Posterior cingulate gyrus (tissue), 11 donors: ENCODE results near the gene PCDHGB5.
"Not testable (repeated sequence)": the region's sequence is repeated elsewhere in the genome, so short reads cannot be mapped to it uniquely, and the experiment has no call there.

ENCODE experiments used
- DNase-seq, 10 donors: peaks; one replicate each; pipeline versions ENCODE4 v3.0.0 to v3.0.0-alpha.2; 2020 to 2021; ENCODE audit warnings: mixed read lengths in 3 of 10
- intact Hi-C: fragments of 100-400 bp; cut with DNase I; formaldehyde crosslinking; loops from one replicate; pipeline ENCODE4 v1.15.1; 2023

The PCDHGB5 gene

GRCh38 chr5:141409598-141410306 is 12.0 kb downstream of the PCDHGB5 start:
- intact Hi-C loops, result no loop called here

DNA sequence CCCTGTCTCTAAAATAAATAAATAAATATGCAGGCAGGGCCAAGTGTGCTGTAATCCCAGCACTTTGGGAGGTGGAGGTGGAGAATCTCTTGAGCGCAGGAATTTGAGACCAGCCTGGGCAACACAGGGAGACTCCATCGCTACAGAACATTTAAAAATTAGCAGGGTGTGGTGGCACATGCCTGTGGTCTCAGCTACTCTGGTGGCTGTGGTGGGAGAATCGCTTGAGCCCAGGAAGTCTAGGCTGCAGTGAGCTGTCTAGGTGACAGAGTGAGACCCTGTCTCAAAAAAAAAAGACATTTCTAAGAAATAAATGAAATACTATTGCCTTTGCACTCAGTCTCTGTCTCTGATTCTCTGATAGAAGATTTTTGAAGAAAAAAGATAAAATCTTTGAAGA is 13.8 kb downstream of the PCDHGB5 start:
- intact Hi-C loops, result no loop called here
- no peak for DNase-seq

More at GRCh38 chr5:141409598-141410306, 12.0 kb downstream of the PCDHGB5 start:
- peak in 2 of 10 donors; percentile 43 to 73 for DNase-seq

DNA sequence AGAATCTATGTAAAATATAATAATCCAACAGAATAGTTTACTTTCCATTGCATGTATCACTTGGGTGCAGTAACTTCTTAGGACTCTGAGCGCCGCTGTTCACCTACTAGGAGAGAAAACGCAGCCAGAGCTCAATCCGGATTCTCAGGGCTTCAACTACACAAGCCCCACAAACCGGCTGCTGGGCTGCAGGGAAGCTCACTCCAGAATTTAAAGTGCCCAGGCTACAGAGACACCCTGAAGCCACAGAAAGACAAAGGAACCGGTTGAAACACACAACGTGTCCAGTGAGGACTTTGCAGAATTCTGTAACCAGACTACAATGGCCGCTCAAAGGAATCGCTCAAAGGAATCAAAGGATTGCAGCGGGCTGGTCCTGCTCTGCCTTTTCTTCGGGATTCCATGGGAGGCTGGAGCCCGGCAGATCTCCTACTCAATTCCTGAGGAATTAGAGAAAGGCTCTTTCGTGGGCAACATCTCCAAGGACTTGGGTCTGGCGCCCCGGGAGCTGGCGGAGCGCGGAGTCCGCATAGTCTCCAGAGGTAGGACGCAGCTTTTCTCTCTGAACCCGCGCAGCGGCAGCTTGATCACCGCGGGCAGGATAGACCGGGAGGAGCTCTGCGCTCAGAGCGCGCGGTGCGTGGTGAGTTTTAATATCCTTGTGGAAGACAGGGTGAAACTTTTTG is 15.2 kb downstream of the PCDHGB5 start, which contains the start of gene PCDHGA10:
Gene PCDHGA10, plus strand, starts transcription at position 134 of the 686 bp plus-strand sequence. Its CDS starts 189 bp downstream, at position 323.
- peak in 3 of 10 donors; percentile 6 to 75 (median 73) for DNase-seq
- intact Hi-C loops, result no loop called here

- peak in 2 of 10 donors; percentile 40 to 49 for DNase-seq
- intact Hi-C loops, result no loop called here
Observed at GRCh38 chr5:141413540-141414069, 15.9 kb downstream of the PCDHGB5 start.

DNA sequence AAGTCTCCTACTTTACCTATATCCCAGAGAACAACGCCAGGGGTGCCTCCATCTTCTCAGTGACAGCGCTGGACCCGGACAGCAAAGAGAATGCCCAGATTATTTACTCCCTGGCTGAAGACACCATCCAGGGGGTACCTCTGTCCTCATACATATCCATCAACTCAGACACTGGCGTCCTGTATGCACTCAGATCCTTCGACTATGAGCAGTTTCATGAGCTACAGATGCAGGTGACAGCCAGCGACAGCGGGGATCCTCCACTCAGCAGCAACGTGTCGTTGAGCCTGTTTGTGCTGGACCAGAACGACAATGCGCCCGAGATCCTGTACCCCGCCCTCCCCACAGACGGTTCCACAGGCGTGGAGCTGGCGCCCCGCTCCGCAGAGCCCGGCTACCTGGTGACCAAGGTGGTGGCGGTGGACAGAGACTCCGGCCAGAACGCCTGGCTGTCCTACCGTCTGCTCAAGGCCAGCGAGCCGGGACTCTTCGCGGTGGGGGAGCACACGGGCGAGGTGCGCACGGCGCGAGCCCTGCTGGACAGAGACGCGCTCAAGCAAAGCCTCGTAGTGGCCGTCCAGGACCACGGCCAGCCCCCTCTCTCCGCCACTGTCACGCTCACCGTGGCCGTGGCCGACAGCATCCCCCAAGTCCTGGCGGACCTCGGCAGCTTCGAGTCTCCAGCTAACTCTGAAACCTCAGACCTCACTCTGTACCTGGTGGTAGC is 17.0 kb downstream of the PCDHGB5 start:
- intact Hi-C loops, result loop anchor here (5.0 kb wide), 1 partner anchor 108 kb away; no protein-coding TSS in a partner anchor
- DNase-seq, result peak in 1 of 10 donors; percentile 73

GRCh38 chr5:141415275-141415618 is 17.5 kb downstream of the PCDHGB5 start:
- peak in 1 of 10 donors; percentile 44 for DNase-seq
- intact Hi-C loops, result loop anchor here (5.0 kb wide), 1 partner anchor 107 kb away; no protein-coding TSS in a partner anchor

GRCh38 chr5:141417494-141418172 is 19.9 kb downstream of the PCDHGB5 start, which contains the start of gene PCDHGB7:
PCDHGB7 (plus strand) TSS chr5:141417677; CDS start chr5:141417860, 183 bp downstream.
- intact Hi-C loops, result loop anchor here (2.0 to 5.0 kb wide), 2 partner anchors 105 to 141 kb away; no protein-coding TSS in a partner anchor
- peak in 7 of 10 donors; percentile 20 to 90 (median 56) for DNase-seq

- intact Hi-C loops, result loop anchor here (5.0 kb wide), 1 partner anchor 103 kb away; no protein-coding TSS in a partner anchor
- peak in 2 of 10 donors; percentile 68 to 76 for DNase-seq
Observed at GRCh38 chr5:141419074-141419880, 21.5 kb downstream of the PCDHGB5 start.

DNA sequence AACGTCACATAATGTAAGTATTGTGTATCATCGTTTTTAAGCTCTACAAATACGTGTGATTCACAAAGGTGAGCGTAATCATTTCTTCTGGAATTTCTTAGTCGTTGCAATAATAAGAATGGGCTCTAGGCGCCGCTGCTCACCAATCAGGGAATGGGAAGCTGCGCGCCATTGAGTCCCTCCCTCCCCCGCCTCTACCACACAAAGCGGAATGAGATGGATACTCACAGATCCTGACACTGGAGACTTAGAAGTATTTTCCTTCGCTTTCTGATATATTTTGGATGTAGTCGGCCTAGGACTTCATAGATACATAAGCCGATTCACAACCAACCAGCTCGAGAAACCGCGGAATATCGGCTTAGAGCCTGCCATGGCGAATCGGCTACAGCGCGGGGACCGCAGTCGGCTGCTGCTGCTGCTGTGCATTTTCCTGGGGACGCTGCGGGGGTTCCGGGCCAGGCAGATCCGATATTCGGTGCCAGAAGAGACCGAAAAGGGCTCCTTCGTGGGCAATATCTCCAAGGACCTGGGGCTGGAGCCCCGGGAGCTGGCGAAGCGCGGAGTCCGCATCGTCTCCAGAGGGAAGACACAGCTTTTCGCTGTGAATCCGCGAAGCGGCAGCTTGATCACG is 23.2 kb downstream of the PCDHGB5 start, which contains the start of gene PCDHGA11:
Gene PCDHGA11, plus strand, starts transcription at position 197 of the 634 bp plus-strand sequence. Its CDS starts 177 bp downstream, at position 374.
- intact Hi-C loops, result no loop called here
- DNase-seq, result peak in 1 of 10 donors; percentile 66

DNA sequence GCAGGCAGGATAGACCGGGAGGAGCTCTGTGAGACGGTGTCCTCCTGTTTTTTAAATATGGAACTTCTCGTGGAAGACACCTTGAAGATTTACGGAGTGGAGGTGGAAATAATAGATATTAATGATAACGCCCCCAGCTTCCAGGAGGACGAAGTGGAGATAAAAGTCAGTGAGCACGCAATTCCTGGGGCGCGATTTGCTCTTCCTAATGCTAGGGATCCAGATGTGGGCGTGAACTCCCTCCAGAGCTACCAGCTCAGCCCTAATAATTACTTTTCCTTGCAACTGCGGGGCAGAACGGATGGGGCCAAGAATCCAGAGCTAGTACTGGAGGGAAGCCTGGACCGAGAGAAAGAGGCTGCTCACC is 23.7 kb downstream of the PCDHGB5 start:
- intact Hi-C loops, result no loop called here
- no peak for DNase-seq

DNA sequence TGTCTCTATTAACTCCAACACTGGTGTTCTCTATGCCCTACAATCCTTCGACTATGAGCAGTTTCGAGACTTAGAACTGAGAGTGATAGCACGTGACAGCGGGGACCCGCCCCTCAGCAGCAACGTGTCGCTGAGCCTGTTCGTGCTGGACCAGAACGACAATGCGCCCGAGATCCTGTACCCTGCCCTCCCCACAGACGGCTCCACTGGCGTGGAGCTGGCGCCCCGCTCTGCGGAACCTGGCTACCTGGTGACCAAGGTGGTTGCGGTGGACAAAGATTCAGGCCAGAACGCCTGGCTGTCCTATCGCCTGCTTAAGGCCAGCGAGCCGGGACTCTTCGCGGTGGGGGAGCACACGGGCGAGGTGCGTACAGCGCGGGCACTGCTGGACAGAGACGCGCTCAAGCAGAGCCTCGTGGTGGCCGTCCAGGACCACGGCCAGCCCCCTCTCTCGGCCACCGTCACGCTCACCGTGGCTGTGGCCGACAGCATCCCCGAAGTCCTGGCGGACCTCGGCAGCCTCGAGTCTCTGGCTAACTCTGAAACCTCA is 25.1 kb downstream of the PCDHGB5 start:
- intact Hi-C loops, result no loop called here
- DNase-seq, result peak in 2 of 10 donors; percentile 59

DNA sequence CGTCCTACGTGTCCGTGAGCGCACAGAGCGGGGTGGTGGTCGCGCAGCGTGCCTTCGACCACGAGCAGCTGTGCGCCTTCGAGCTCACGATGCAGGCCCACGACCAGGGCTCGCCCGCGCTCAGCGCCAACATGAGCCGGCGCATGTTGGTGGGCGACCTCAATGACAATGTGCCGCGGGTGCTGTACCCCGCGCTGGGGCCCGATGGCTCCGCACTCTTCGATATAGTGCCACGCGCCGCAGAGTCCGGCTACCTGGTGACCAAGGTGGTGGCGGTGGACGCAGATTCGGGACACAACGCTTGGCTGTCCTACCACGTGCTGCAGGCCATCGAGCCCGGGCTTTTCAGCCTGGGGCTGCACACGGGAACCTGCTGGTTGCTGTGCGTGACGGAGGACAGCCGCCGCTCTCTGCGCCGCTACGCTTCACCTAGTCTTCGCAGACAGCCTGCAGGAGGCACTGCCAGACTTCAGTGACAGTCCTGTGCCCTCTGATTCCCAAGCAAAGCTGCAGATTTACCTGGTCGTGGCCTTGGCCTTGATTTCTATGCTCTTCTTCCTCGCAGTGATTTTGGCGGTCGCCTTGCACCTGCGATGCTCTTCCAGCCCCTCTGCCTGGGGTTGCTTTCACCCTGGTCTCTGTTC is 30.2 kb downstream of the PCDHGB5 start:
- intact Hi-C loops, result no loop called here
- no peak for DNase-seq

GRCh38 chr5:141430332-141431113 is 32.8 kb downstream of the PCDHGB5 start, which contains the start of gene PCDHGA12:
PCDHGA12 (plus strand) TSS chr5:141430507; CDS start chr5:141430760, 253 bp downstream.
- DNase-seq, result peak in 1 of 10 donors; percentile 87
- intact Hi-C loops, result no loop called here

GRCh38 chr5:141431286-141431685 is 33.5 kb downstream of the PCDHGB5 start:
- intact Hi-C loops, result no loop called here
- DNase-seq, result peak in 1 of 10 donors; percentile 82

DNA sequence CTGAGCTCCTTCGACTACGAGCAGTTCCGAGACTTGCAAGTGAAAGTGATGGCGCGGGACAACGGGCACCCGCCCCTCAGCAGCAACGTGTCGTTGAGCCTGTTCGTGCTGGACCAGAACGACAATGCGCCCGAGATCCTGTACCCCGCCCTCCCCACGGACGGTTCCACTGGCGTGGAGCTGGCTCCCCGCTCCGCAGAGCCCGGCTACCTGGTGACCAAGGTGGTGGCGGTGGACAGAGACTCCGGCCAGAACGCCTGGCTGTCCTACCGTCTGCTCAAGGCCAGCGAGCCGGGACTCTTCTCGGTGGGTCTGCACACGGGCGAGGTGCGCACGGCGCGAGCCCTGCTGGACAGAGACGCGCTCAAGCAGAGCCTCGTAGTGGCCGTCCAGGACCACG is 34.6 kb downstream of the PCDHGB5 start:
- intact Hi-C loops, DNase-seq: not testable (repeated sequence)

GRCh38 chr5:141432726-141433125 is 35.0 kb downstream of the PCDHGB5 start:
- intact Hi-C loops, DNase-seq: not testable (repeated sequence)

GRCh38 chr5:141434006-141434405 is 36.3 kb downstream of the PCDHGB5 start:
- intact Hi-C loops, result no loop called here
- DNase-seq, result no peak
